ENCODE measurements around the gene TRIM63. TPM values are rescaled to one million over a fixed set of nuclear protein-coding genes. Genes with fewer than 3 reads are reported as not detected.

TRIM63 gene
- total and polyA plus RNA-seq, 2 of the 8 experiments (the other 6 are each of a cell fraction or from before 2014, with no cell fraction given): not detected

- DNase-seq (ENCODE audit: low read depth in 1 of 2, low spot score in 2 of 2): peak in 1 of 2 experiments; percentile 96
- H2AK5ac ChIP-seq (ENCODE audit: low read depth, low read length): no peak overlapping the region
- no peak overlapping the region for H3K18ac ChIP-seq (ENCODE audit: extremely low read depth, low read length)
- no peaks in the 10 kb centered on the region for H3K79me2 ChIP-seq (ENCODE audit: control insufficient read depth in 1 of 2, insufficient read depth in 2 of 2, low read length in 2 of 2)
- peak overlapping the region; percentile 39 to 85 (median 76) for H3K4me3 ChIP-seq (ENCODE audit: extremely low read depth in 1 of 4, insufficient read depth in 2 of 4, low read depth in 3 of 4, low read length in 4 of 4)
- H2AFZ ChIP-seq (ENCODE audit: low read length): peak overlapping the region; percentile 63; the same call in 1 of the 2 replicates
- no peak for FAIRE-seq
- no peak overlapping the region for H3K9ac ChIP-seq (replicated peaks in 1 of 4; ENCODE audit: extremely low read depth in 1 of 4, low read depth in 3 of 4, low read length in 3 of 4)
- no peak overlapping the region for H2BK12ac ChIP-seq (ENCODE audit: low read depth, low read length)
- 28% methylated on average over 31 of the region's 39 CpGs; no CpG with 5 or more reads in 1 of the 2 experiments for WGBS, 2 experiments (ENCODE audit: extremely low coverage in 1 of 2, insufficient coverage in 1 of 2, insufficient read length in 1 of 2, insufficient replicate concordance in 2 of 2, low coverage in 1 of 2, low lambda C conversion rate in 2 of 2, missing lambda C conversion rate in 1 of 2)
- ChIA-PET CTCF (ENCODE audit: partially characterized antibody) (interaction anchor here (0.5 to 6.5 kb wide), 37 partner anchors 9 to 737 kb away, joined by 3 to 56 read pairs (median 5); partner anchors contain the start of genes EXTL1, SLC30A2 and TRIM63), POLR2A (ENCODE audit: partially characterized antibody) (interaction anchor here (0.8 to 2.0 kb wide), 7 partner anchors 9 to 136 kb away, joined by 3 to 10 read pairs (median 4); partner anchors contain the start of genes SLC30A2 and ZNF593OS)
- H3K4me1 ChIP-seq (replicated peaks in 1 of 4; ENCODE audit: control insufficient read depth in 3 of 4, insufficient read depth in 4 of 4, low read length in 3 of 4): peaks cover 0 to 8% (median 6%) of the 10 kb centered on the region in 4 experiments; a peak in 5 of 7 replicates
- H4K20me1 ChIP-seq (replicated peaks in 1 of 2; ENCODE audit: control insufficient read depth in 1 of 2, insufficient read depth in 2 of 2, low read length in 2 of 2): peaks cover 0 to 1% of the 10 kb centered on the region in 2 experiments
- no peak overlapping the region for H3K14ac ChIP-seq (ENCODE audit: insufficient read length)
- H2BK20ac ChIP-seq (ENCODE audit: low read length): no peak overlapping the region
- no peak overlapping the region for H4K91ac ChIP-seq (replicated peaks; ENCODE audit: insufficient read length, low read length)
- no peak overlapping the region for H3K23ac ChIP-seq (ENCODE audit: insufficient read length)
- no peak overlapping the region for H2BK15ac ChIP-seq (ENCODE audit: low read length)
- no peak overlapping the region for H4K8ac ChIP-seq (ENCODE audit: extremely low read depth, insufficient read depth, low read length)
- H3K27ac ChIP-seq (ENCODE audit: low read depth, low read length): no peak overlapping the region
- no peak overlapping the region for H3K56ac ChIP-seq (replicated peaks; ENCODE audit: insufficient read length, low read depth, low read length)
- peak overlapping the region; percentile 27 to 96 for H3K4me2 ChIP-seq (ENCODE audit: insufficient read depth in 1 of 2, low read depth in 2 of 2, low read length in 2 of 2)
- H2BK5ac ChIP-seq (ENCODE audit: low read depth, low read length): no peak overlapping the region
- peaks cover 6 to 26% (median 20%) of the 10 kb centered on the region in 4 experiments; a peak in 6 of 7 replicates for H3K27me3 ChIP-seq (replicated peaks in 1 of 4; ENCODE audit: control insufficient read depth in 3 of 4, extremely low read depth in 1 of 4, insufficient read depth in 3 of 4, low read length in 3 of 4)
- H2BK120ac ChIP-seq (replicated peaks; ENCODE audit: low read depth, low read length): no peak overlapping the region
- H3K79me1 ChIP-seq (ENCODE audit: low read depth, low read length): no peaks in the 10 kb centered on the region
- H3K23me2 ChIP-seq (ENCODE audit: low read depth, low read length): peaks cover 9% of the 10 kb centered on the region; the same call in 1 of the 2 replicates
- no peak overlapping the region for H3K4ac ChIP-seq (replicated peaks; ENCODE audit: insufficient read length, low read depth, low read length)
- H3K36me3 ChIP-seq (ENCODE audit: control insufficient read depth in 2 of 4, insufficient read depth in 4 of 4, low read length in 3 of 4): no peaks in the 10 kb centered on the region
- H3K9me3 ChIP-seq (ENCODE audit: insufficient read depth in 2 of 2, low read depth in 1 of 2, low read length in 1 of 2): no peaks in the 10 kb centered on the region
- H4K5ac ChIP-seq (ENCODE audit: insufficient read length, low read depth, low read length): no peak overlapping the region
- TF ChIP-seq MAFK (IDR thresholded peaks at IDR 0.05; ENCODE audit: low read depth, low read length) (no peak), CREB1 (IDR thresholded peaks at IDR 0.05) (peak; percentile 25; the same call in 1 of the 2 replicates), CHD1 (IDR thresholded peaks at IDR 0.05; ENCODE audit: low read depth, low read length) (no peak), RAD21 (IDR thresholded peaks at IDR 0.05 in 1 of 2, conservative IDR thresholded peaks at IDR 0.05 in 1 of 2; ENCODE audit: low read depth in 2 of 2, low read length in 2 of 2) (peak; percentile 92 to 95), CTCF (IDR thresholded peaks at IDR 0.05; ENCODE audit: control extremely low read depth in 1 of 3, insufficient read depth in 1 of 3, low read depth in 1 of 3, low read length in 3 of 3) (peak; percentile 90 to 99 (median 93))
- TF ChIP-seq, protein P1, sequence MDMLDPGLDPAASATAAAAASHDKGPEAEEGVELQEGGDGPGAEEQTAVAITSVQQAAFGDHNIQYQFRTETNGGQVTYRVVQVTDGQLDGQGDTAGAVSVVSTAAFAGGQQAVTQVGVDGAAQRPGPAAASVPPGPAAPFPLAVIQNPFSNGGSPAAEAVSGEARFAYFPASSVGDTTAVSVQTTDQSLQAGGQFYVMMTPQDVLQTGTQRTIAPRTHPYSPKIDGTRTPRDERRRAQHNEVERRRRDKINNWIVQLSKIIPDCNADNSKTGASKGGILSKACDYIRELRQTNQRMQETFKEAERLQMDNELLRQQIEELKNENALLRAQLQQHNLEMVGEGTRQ (IDR thresholded peaks at IDR 0.05; ENCODE audit: low read length): no peak
These were observed 31.3 kb downstream of the TRIM63 start for GRCh38 chr1:26035959-26036755.

Data from H1 (cell line).